PFSK-1 (cell line): Measurements from ENCODE around the gene IL18.

Experiments used
- POLR2AphosphoS5 ChIP-seq: IDR thresholded peaks from 2 replicates; pipeline ENCODE4 v1.6.1; 2012; ENCODE audit warnings: low read depth, mild to moderate bottlenecking, control low read depth, low read length, moderate library complexity
- TF ChIP-seq, protein P1 (sequence below), 2 experiments: IDR thresholded peaks; 2 replicates each; pipeline versions ENCODE4 v1.6.1 to v1.8.0; 2011 to 2012; ENCODE audit warnings: low read depth in 2 of 2, low read length in 2 of 2, control low read depth in 1 of 2, inconsistent platforms in 1 of 2, mild to moderate bottlenecking in 1 of 2, moderate library complexity in 1 of 2; ENCODE audit not compliant: insufficient read depth in 1 of 2

DNA sequence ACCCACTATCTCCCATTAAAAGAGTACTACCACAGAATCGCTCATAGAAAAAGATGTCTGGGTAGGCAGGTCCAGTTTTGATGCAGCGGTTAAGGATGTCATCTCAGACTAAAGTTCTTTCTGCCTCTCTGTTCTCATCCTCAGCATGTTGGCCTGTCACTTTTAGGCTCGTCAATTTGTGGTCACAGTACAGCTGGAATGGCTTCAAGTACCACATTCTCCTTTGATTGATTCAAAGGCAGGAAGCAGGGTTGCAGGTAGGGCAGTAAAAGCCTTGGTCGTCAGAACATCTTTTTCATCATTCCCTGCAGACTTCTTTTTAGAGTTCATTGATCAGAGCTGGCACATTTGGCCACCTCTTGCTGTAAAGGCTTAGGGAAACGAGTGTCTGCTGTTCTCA is 48.5 kb downstream of the IL18 start:
- TF ChIP-seq, protein P1, sequence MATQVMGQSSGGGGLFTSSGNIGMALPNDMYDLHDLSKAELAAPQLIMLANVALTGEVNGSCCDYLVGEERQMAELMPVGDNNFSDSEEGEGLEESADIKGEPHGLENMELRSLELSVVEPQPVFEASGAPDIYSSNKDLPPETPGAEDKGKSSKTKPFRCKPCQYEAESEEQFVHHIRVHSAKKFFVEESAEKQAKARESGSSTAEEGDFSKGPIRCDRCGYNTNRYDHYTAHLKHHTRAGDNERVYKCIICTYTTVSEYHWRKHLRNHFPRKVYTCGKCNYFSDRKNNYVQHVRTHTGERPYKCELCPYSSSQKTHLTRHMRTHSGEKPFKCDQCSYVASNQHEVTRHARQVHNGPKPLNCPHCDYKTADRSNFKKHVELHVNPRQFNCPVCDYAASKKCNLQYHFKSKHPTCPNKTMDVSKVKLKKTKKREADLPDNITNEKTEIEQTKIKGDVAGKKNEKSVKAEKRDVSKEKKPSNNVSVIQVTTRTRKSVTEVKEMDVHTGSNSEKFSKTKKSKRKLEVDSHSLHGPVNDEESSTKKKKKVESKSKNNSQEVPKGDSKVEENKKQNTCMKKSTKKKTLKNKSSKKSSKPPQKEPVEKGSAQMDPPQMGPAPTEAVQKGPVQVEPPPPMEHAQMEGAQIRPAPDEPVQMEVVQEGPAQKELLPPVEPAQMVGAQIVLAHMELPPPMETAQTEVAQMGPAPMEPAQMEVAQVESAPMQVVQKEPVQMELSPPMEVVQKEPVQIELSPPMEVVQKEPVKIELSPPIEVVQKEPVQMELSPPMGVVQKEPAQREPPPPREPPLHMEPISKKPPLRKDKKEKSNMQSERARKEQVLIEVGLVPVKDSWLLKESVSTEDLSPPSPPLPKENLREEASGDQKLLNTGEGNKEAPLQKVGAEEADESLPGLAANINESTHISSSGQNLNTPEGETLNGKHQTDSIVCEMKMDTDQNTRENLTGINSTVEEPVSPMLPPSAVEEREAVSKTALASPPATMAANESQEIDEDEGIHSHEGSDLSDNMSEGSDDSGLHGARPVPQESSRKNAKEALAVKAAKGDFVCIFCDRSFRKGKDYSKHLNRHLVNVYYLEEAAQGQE (IDR thresholded peaks at IDR 0.05; ENCODE audit: insufficient read depth in 1 of 2, low read depth in 2 of 2, low read length in 2 of 2), result no peak
- TF ChIP-seq POLR2AphosphoS5, result no peak
